Colonic mucosa (tissue), 4 donors: ENCODE results near the gene AAMDC. TPM values are rescaled to one million over a fixed set of nuclear protein-coding genes. Genes with fewer than 3 reads are reported as not detected.

ENCODE experiments used
- DNase-seq: peaks from one replicate; pipeline ENCODE4 v3.0.0-alpha.2; 2020
- H3K27ac ChIP-seq: fragments of 200-600 bp; one replicate; pipeline ENCODE4 v1.8.0; 2021
- H3K27me3 ChIP-seq: fragments of 200-600 bp; one replicate; pipeline ENCODE4 v1.8.0; 2021
- H3K36me3 ChIP-seq: fragments of 200-600 bp; one replicate; pipeline ENCODE4 v1.8.0; 2021
- H3K4me1 ChIP-seq: fragments of 200-600 bp; one replicate; pipeline ENCODE4 v1.8.0; 2021; ENCODE audit warnings: mild to moderate bottlenecking
- H3K4me3 ChIP-seq: fragments of 200-600 bp; one replicate; pipeline ENCODE4 v1.8.0; 2021
- H3K9ac ChIP-seq, 2 donors: one replicate each; pipeline ENCODE4 v1.7.0; 2013; ENCODE audit warnings: control low read depth in 2 of 2, low read depth in 2 of 2, low read length in 2 of 2
- H3K9me3 ChIP-seq: fragments of 200-600 bp; one replicate; pipeline ENCODE4 v1.8.0; 2021
- CTCF ChIP-seq: fragments of 200-600 bp; IDR thresholded peaks from one replicate; pipeline ENCODE4 v1.8.0; 2022; ENCODE audit warnings: antibody characterized with exemption, mild to moderate bottlenecking
- intact Hi-C: fragments of 100-400 bp; cut with DNase I; formaldehyde crosslinking; loops from one replicate; pipeline ENCODE4 v1.14.1; 2022
- total RNA-seq, 2 donors: library from RNA; stranded (reverse); fragmentation: NEBNext Ultra II Directional in 1 of 2; extraction: Animal tissue kit (Norgen Biotek cat#: 25700) in 1 of 2; gene quantifications; one replicate each; pipeline ENCODE4 v1.2.1, GENCODE V29; 2021
- donor health status: healthy.
- donor health status: DM: no; HTN: no; CAD: no.
- donor health status: DM: no; HTN: no; CAD: no.

AAMDC gene
- total RNA-seq, 2 donors from 2014 or later, result 12.9 to 20.0 TPM

GRCh38 chr11:77791301-77791700, 29.6 kb upstream of the AAMDC start:
- Histone ChIP-seq H3K27me3 (no peaks in the 10 kb centered on the region), H3K9me3 (no peaks in the 10 kb centered on the region), H3K9ac (no peak overlapping the region), H3K4me3 (no peak overlapping the region), H3K36me3 (no peaks in the 10 kb centered on the region), H3K4me1 (no peaks in the 10 kb centered on the region), H3K27ac (no peak overlapping the region)
- intact Hi-C loops, result no loop called here
- DNase-seq, result no peak
- TF ChIP-seq CTCF, result no peak

GRCh38 chr11:77793972-77794371, 27.0 kb upstream of the AAMDC start:
- H3K4me3 ChIP-seq, result no peak overlapping the region
- no peak overlapping the region for H3K9ac ChIP-seq
- intact Hi-C loops, result no loop called here
- no peak overlapping the region for H3K27ac ChIP-seq
- H3K9me3 ChIP-seq, result no peaks in the 10 kb centered on the region
- no peaks in the 10 kb centered on the region for H3K36me3 ChIP-seq
- no peak for TF ChIP-seq CTCF
- H3K27me3 ChIP-seq, result no peaks in the 10 kb centered on the region
- no peak for DNase-seq
- no peaks in the 10 kb centered on the region for H3K4me1 ChIP-seq

GRCh38 chr11:77799338-77799737, 21.6 kb upstream of the AAMDC start:
- H3K27ac ChIP-seq, result no peak overlapping the region
- no peak for DNase-seq
- no peaks in the 10 kb centered on the region for H3K27me3 ChIP-seq
- H3K36me3 ChIP-seq, result no peaks in the 10 kb centered on the region
- no peak overlapping the region for H3K9ac ChIP-seq
- TF ChIP-seq CTCF, result no peak
- intact Hi-C loops, result no loop called here
- H3K4me3 ChIP-seq, result no peak overlapping the region
- H3K4me1 ChIP-seq, result no peaks in the 10 kb centered on the region
- no peaks in the 10 kb centered on the region for H3K9me3 ChIP-seq

- Histone ChIP-seq H3K27ac (no peak overlapping the region), H3K27me3 (no peaks in the 10 kb centered on the region), H3K4me1 (no peaks in the 10 kb centered on the region), H3K9ac (no peak overlapping the region), H3K36me3 (no peaks in the 10 kb centered on the region), H3K9me3 (no peaks in the 10 kb centered on the region), H3K4me3 (no peak overlapping the region)
- no peak for DNase-seq
- intact Hi-C loops, result no loop called here
- TF ChIP-seq CTCF, result no peak
These were observed 20.5 kb upstream of the AAMDC start for GRCh38 chr11:77800449-77800848.

- no peaks in the 10 kb centered on the region for H3K36me3 ChIP-seq
- H3K27me3 ChIP-seq, result no peaks in the 10 kb centered on the region
- H3K9ac ChIP-seq, result no peak overlapping the region
- H3K9me3 ChIP-seq, result no peaks in the 10 kb centered on the region
- DNase-seq, result no peak
- intact Hi-C loops, result no loop called here
- TF ChIP-seq CTCF, result no peak
- H3K4me3 ChIP-seq, result no peak overlapping the region
- no peaks in the 10 kb centered on the region for H3K4me1 ChIP-seq
- H3K27ac ChIP-seq, result no peak overlapping the region
These were observed 19.5 kb upstream of the AAMDC start for GRCh38 chr11:77801477-77801876.

GRCh38 chr11:77806415-77806814, 14.5 kb upstream of the AAMDC start:
- no peak for TF ChIP-seq CTCF
- H3K4me1 ChIP-seq, result no peaks in the 10 kb centered on the region
- H3K4me3 ChIP-seq, result no peak overlapping the region
- H3K9me3 ChIP-seq, result no peaks in the 10 kb centered on the region
- no peak for DNase-seq
- no peaks in the 10 kb centered on the region for H3K36me3 ChIP-seq
- no peak overlapping the region for H3K27ac ChIP-seq
- H3K9ac ChIP-seq, result no peak overlapping the region
- intact Hi-C loops, result no loop called here
- H3K27me3 ChIP-seq, result no peaks in the 10 kb centered on the region
